ENCODE measurements around the gene PORCN.

PORCN gene

GRCh38 chrX:48471504-48471903 lies 37.3 kb upstream of the PORCN start:
- no peak for DNase-seq (ENCODE audit: low read depth)
- TF ChIP-seq, protein P1, sequence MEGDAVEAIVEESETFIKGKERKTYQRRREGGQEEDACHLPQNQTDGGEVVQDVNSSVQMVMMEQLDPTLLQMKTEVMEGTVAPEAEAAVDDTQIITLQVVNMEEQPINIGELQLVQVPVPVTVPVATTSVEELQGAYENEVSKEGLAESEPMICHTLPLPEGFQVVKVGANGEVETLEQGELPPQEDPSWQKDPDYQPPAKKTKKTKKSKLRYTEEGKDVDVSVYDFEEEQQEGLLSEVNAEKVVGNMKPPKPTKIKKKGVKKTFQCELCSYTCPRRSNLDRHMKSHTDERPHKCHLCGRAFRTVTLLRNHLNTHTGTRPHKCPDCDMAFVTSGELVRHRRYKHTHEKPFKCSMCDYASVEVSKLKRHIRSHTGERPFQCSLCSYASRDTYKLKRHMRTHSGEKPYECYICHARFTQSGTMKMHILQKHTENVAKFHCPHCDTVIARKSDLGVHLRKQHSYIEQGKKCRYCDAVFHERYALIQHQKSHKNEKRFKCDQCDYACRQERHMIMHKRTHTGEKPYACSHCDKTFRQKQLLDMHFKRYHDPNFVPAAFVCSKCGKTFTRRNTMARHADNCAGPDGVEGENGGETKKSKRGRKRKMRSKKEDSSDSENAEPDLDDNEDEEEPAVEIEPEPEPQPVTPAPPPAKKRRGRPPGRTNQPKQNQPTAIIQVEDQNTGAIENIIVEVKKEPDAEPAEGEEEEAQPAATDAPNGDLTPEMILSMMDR (IDR thresholded peaks at IDR 0.05; ENCODE audit: low read depth, low read length, missing control alignments) = no peak
- H3K4me3 ChIP-seq (ENCODE audit: low read depth, low read length) = no peak overlapping the region

DNA sequence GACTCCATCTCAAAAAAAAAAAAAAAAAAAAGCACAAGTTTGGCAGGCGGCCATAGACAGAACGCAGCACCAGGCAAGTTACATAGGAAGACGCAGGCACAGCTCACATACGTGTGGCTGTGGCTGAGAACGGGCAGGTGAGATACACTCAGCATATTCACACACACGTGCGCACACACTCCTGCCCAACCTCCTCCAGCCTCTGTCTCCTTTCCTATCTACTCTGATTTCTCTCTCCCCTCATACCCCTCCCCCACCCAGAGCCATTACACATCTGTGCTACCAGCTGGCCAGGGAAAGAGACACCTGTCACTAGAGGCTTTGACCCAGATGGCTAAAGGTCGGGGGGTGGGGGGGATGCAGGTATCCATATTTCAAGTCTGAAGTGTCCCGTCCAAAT lies 36.6 kb upstream of the PORCN start:
- no peak overlapping the region for H3K4me3 ChIP-seq (ENCODE audit: low read depth, low read length)
- DNase-seq (ENCODE audit: low read depth) = no peak
- TF ChIP-seq, protein P1 (IDR thresholded peaks at IDR 0.05; ENCODE audit: low read depth, low read length, missing control alignments) = no peak

DNA sequence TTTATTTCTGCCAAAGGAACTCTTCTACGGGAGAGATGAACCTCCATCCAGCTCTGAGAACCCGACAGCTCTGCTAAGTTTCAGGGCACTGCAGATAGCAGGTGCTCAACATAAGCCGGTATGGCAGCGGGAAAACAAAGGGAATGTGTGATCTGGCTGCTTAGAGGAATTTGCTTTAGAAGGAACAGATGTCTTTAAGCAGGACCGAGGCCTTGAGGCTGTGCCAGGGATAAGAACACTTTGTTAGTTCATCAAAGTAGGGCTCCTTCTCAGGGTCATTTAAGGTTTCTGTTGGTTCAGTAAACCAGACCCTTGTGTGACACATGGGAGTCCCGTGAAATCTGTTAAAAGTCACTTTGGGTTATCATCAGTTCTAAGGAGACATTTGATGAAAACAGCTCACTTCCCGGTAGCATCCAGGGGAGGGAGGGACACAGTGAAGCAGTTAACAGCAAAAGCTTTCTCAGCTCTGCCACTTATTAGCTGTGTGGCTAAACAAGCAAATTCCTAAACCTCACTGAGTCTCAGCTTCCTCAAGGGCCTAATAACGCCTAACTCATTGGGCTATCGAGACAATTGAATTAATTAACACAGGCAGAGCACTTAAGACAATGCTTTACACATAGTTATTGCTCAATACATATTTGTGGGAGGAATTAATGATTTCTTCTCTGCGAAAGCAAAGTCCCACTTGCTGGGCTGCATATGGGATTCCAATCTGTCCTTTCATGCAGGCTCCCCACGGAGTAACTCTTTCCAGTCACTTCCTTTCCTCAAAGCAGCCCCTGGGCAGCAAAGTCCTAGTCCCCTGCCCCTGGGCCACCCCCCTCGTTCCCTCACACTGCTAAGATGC lies 35.7 kb upstream of the PORCN start:
- H3K4me3 ChIP-seq (ENCODE audit: low read depth, low read length) = no peak overlapping the region
- DNase-seq (ENCODE audit: low read depth) = no peak
- TF ChIP-seq, protein P1 (IDR thresholded peaks at IDR 0.05; ENCODE audit: low read depth, low read length, missing control alignments) = no peak

GRCh38 chrX:48473704-48473990 lies 35.1 kb upstream of the PORCN start:
- TF ChIP-seq, protein P1 (IDR thresholded peaks at IDR 0.05; ENCODE audit: low read depth, low read length, missing control alignments) = no peak
- H3K4me3 ChIP-seq (ENCODE audit: low read depth, low read length) = no peak overlapping the region
- DNase-seq (ENCODE audit: low read depth) = no peak

GRCh38 chrX:48474127-48474526 lies 34.7 kb upstream of the PORCN start:
- TF ChIP-seq, protein P1 (IDR thresholded peaks at IDR 0.05; ENCODE audit: low read depth, low read length, missing control alignments) = peak; percentile 31
- no peak for DNase-seq (ENCODE audit: low read depth)
- no peak overlapping the region for H3K4me3 ChIP-seq (ENCODE audit: low read depth, low read length)

GRCh38 chrX:48474581-48474980 lies 34.2 kb upstream of the PORCN start:
- no peak for DNase-seq (ENCODE audit: low read depth)
- no peak overlapping the region for H3K4me3 ChIP-seq (ENCODE audit: low read depth, low read length)
- TF ChIP-seq, protein P1 (IDR thresholded peaks at IDR 0.05; ENCODE audit: low read depth, low read length, missing control alignments) = no peak

DNA sequence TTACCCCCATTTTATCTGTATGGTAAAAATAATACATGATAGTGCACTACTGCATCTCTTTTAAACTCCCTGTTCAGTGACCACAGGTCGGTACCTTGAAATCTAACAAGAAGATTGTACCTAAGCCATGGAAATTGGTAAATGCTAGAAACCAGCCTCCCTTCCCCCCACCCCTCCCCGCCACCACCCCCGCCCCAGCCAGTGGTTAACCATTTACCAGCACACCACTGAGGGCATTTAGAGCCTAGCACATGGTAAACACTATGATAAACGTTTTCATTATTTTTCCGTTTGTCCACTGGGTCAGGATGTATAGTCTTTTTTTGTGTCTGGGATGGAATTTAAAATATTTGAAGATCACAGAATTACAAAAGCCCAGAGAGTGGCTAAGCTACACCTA lies 33.5 kb upstream of the PORCN start:
- TF ChIP-seq, protein P1 (IDR thresholded peaks at IDR 0.05; ENCODE audit: low read depth, low read length, missing control alignments) = no peak
- peak overlapping the region; percentile 91 for H3K4me3 ChIP-seq (ENCODE audit: low read depth, low read length)
- DNase-seq (ENCODE audit: low read depth) = no peak

Measured in GM12864 (cell line).